ENCODE data around the gene SLF2.

- TF ChIP-seq NFIC (IDR thresholded peaks at IDR 0.05): no peak
- no peak for TF ChIP-seq RAD21 (IDR thresholded peaks at IDR 0.05; ENCODE audit: low read depth)
- no peak for TF ChIP-seq FOXM1 (IDR thresholded peaks at IDR 0.05; ENCODE audit: borderline replicate concordance, low read depth)
- no peak for TF ChIP-seq TAF1 (IDR thresholded peaks at IDR 0.05; ENCODE audit: low read depth)
- no peak for TF ChIP-seq CEBPB (IDR thresholded peaks at IDR 0.05)
- TF ChIP-seq EP300 (IDR thresholded peaks at IDR 0.05; ENCODE audit: borderline replicate concordance): no peak
- no peak for TF ChIP-seq REST (IDR thresholded peaks at IDR 0.05; ENCODE audit: low read depth)
- no peak for TF ChIP-seq MAX (IDR thresholded peaks at IDR 0.05)
- no peak for TF ChIP-seq CREB1 (IDR thresholded peaks at IDR 0.05; ENCODE audit: low read depth)
- TF ChIP-seq YY1 (IDR thresholded peaks at IDR 0.05; ENCODE audit: low read depth): no peak
Measured at GRCh38 chr10:100978901-100979195, 66.1 kb downstream of the SLF2 start.
